ENCODE data around the gene NSUN3.
"Not testable (repeated sequence)": the region's sequence is repeated elsewhere in the genome, so short reads cannot be mapped to it uniquely, and the experiment has no call there.

NSUN3 gene

GRCh38 chr3:94069194-94069813 is 6.4 kb downstream of the NSUN3 start:
- no peak for DNase-seq

GRCh38 chr3:94070341-94070911 is 7.6 kb downstream of the NSUN3 start:
- DNase-seq, result no peak

- no peak for DNase-seq
These were observed 8.9 kb downstream of the NSUN3 start for GRCh38 chr3:94071713-94072284.

GRCh38 chr3:94076055-94076454 is 13.2 kb downstream of the NSUN3 start:
- DNase-seq, result no peak

- not testable (repeated sequence) for DNase-seq
These were observed 17.7 kb downstream of the NSUN3 start for GRCh38 chr3:94080552-94080951.

GRCh38 chr3:94081884-94082283 is 19.0 kb downstream of the NSUN3 start:
- no peak for DNase-seq

- DNase-seq, result no peak
These were observed 19.6 kb downstream of the NSUN3 start for GRCh38 chr3:94082391-94082937.

- DNase-seq, result no peak
These were observed 20.4 kb downstream of the NSUN3 start for GRCh38 chr3:94083261-94083660.

GRCh38 chr3:94089126-94089525 is 26.3 kb downstream of the NSUN3 start:
- no peak for DNase-seq

GRCh38 chr3:94092086-94092485 is 29.2 kb downstream of the NSUN3 start:
- DNase-seq, result no peak

GRCh38 chr3:94093151-94093550 is 30.3 kb downstream of the NSUN3 start:
- DNase-seq, result no peak

GRCh38 chr3:94095111-94095510 is 32.2 kb downstream of the NSUN3 start:
- no peak for DNase-seq

- no peak for DNase-seq
These were observed 35.6 kb downstream of the NSUN3 start for GRCh38 chr3:94098452-94098851.

GRCh38 chr3:94099311-94099710 is 36.5 kb downstream of the NSUN3 start:
- DNase-seq, result no peak

GRCh38 chr3:94101860-94102259 is 39.0 kb downstream of the NSUN3 start:
- DNase-seq, result no peak

GRCh38 chr3:94106268-94106667 is 43.4 kb downstream of the NSUN3 start:
- no peak for DNase-seq

GRCh38 chr3:94110232-94110631 is 47.4 kb downstream of the NSUN3 start:
- DNase-seq, result not testable (repeated sequence)

GRCh38 chr3:94110854-94111253 is 48.0 kb downstream of the NSUN3 start:
- DNase-seq, result no peak

- no peak for DNase-seq
These were observed 51.8 kb downstream of the NSUN3 start for GRCh38 chr3:94114666-94115065.

GRCh38 chr3:94115482-94115881 is 52.6 kb downstream of the NSUN3 start:
- no peak for DNase-seq

GRCh38 chr3:94117729-94118128 is 54.9 kb downstream of the NSUN3 start:
- no peak for DNase-seq

- no peak for DNase-seq
These were observed 55.5 kb downstream of the NSUN3 start for GRCh38 chr3:94118390-94118789.

GRCh38 chr3:94121161-94121560 is 58.3 kb downstream of the NSUN3 start:
- DNase-seq, result no peak

- DNase-seq, result no peak
These were observed 64.3 kb downstream of the NSUN3 start for GRCh38 chr3:94127115-94127514.
